Adrenal gland (tissue), 12 donors: ENCODE measurements around the gene NEU2. TPM values are rescaled to one million over a fixed set of nuclear protein-coding genes. Genes with fewer than 3 reads are reported as not detected.
A peak's percentile ranks its signal among the peaks of the same experiment; 100 is the strongest.

Experiments
- DNase-seq, 7 donors: peaks; one replicate each; pipeline ENCODE4 v3.0.0-alpha.2; 2019 to 2020
- H3K27ac ChIP-seq, 5 donors: fragments of 200-600 bp; sonication (generic) in 4 of 5; 1 replicate in 3 of 5; 2 replicates in 2 of 5; pipeline versions ENCODE4 v1.5.1 to v1.8.0; 2016 to 2020; ENCODE audit warnings: mild to moderate bottlenecking in 1 of 5
- H3K27me3 ChIP-seq: fragments of 200-600 bp; 2 replicates; pipeline ENCODE4 v1.8.0; 2021
- H3K36me3 ChIP-seq, 2 donors: fragments of 200-600 bp; replicated peaks in 1 of 2; 1 replicate in 1 of 2; 2 replicates in 1 of 2; pipeline versions ENCODE4 v1.5.1 to v1.8.0; 2018 to 2022
- H3K4me1 ChIP-seq, 2 donors: fragments of 200-600 bp; replicated peaks in 1 of 2; 1 replicate in 1 of 2; 2 replicates in 1 of 2; pipeline versions ENCODE4 v1.5.1 to v1.8.0; 2018 to 2021
- H3K4me3 ChIP-seq, 4 donors: fragments of 200-600 bp; sonication (generic) in 3 of 4; one replicate each; pipeline ENCODE4 v1.5.1; 2016 to 2018
- H3K9me3 ChIP-seq, 3 donors: fragments of 200-600 bp; sonication (generic) in 1 of 3; replicated peaks in 1 of 3; 1 replicate in 2 of 3; 2 replicates in 1 of 3; pipeline versions ENCODE4 v1.5.1 to v1.8.0; 2016 to 2021
- CTCF ChIP-seq, 6 experiments: fragments of 450-650 bp in 4 of 6; fragments of 200-600 bp in 2 of 6; sonication (generic) in 1 of 6; IDR thresholded peaks; 1 replicate in 5 of 6; 2 replicates in 1 of 6; pipeline versions ENCODE4 v1.5.1 to v1.8.0; 2016 to 2021; ENCODE audit warnings: antibody characterized with exemption in 6 of 6, mild to moderate bottlenecking in 2 of 6, moderate library complexity in 1 of 6
- POLR2A ChIP-seq, 2 donors: fragments of 450-650 bp; IDR thresholded peaks; one replicate each; pipeline ENCODE4 v1.6.1; 2017; ENCODE audit warnings: antibody characterized with exemption in 2 of 2, mild to moderate bottlenecking in 2 of 2, moderate library complexity in 1 of 2
- WGBS, 4 donors: extraction: QIAGEN DNeasy Blood & Tissue Kit in 2 of 4; methylation state at CpG; one replicate each; pipeline versions ENCODE4 v1.1.5 to v1.1.7; 2013 to 2017; 5-methylcytosine and 5-hydroxymethylcytosine counted together
- intact Hi-C, 2 donors: fragments of 100-400 bp; cut with DNase I; formaldehyde crosslinking; loops; one replicate each; pipeline versions ENCODE4 v1.14.1 to v1.15.0; 2022 to 2023
- polyA plus RNA-seq, 3 donors: library from polyadenylated mRNA; stranded (reverse); fragments of 200-250 nt in 2 of 3; fragments of 350-450 nt in 1 of 3; fragmentation: Illumina TruSeq in 1 of 3; extraction: RNeasy Lipid Tissue Mini Kit (QIAGEN cat#74804) in 1 of 3; gene quantifications; one replicate each; pipeline ENCODE4 v1.2.3, GENCODE V29; 2013 to 2014
- total RNA-seq, 9 donors: library from RNA; depleted of rRNA in 4 of 9; stranded (reverse); fragments of >200 nt in 4 of 9; fragments of 120-200 nt in 1 of 9; fragmentation: NEBNext Ultra II Directional in 1 of 9; extraction: Animal tissue kit (Norgen Biotek cat#: 25700) in 1 of 9; gene quantifications; one replicate each; pipeline versions ENCODE4 v1.1.0 to v1.2.4, GENCODE V29; 2013 to 2023
- donor health status: healthy with polysubstance abuse.
- donor health status: Bipolar disorder and iron deficiency.
- donor health status: DM: yes; HTN: yes; CAD: no.
- donor health status: DM: no; HTN: no; CAD: no.
- donor health status: DM: no; HTN: no; CAD: no.
- donor health status: DM: yes; HTN: yes; CAD: no.

NEU2 gene
- total and polyA plus RNA-seq, 12 donors = not detected

DNA sequence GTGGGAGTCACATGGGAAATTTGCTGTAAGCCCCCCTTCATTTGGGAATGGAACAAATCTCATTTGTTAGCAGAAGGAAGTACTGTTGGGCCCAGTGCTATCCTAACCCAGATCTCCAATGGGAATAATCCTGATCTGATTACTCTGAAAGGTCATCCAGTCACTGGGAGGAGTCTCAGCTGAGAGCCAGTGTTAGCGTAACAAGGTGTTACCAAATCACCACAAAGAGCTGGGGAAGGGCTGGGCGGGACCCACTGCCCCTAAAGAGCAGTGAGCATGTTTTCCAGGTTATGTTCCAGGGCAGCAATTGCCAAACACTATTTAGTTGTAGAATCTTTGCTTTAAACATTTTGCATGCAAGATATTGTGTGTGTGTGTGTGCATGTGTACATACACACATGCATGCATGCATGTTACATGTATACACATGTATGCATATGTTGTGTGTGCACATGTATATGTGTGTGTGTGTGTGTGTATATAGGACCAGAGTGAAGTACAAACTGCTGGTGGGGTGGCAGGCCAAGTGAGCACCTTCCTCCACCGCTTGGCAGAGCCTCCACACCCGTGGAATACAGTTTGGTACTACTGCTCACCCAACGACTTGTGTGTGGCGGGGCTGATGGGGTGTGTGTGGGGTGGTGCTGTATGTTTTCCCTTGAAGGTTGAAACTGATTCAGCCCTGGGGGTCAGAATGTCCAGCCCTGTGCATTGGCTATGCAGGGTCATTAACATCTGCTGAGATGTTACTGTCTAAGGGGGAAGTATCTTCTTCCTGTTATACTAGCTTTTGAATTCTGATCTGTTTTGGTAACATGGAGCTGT, 42.9 kb downstream of the NEU2 start:
- Histone ChIP-seq H3K27ac (peak overlapping the region in 2 of 5 donors; percentile 54 to 72), H3K4me1 (peaks cover 0 to 11% of the 10 kb centered on the region in 2 donors), H3K27me3 (no peaks in the 10 kb centered on the region), H3K4me3 (no peak overlapping the region), H3K9me3 (no peaks in the 10 kb centered on the region), H3K36me3 (no peaks in the 10 kb centered on the region)
- WGBS, 4 donors = 59 to 66% (median 65%) methylated on average over 6 of the region's 6 CpGs
- DNase-seq = peak in 1 of 7 donors; percentile 52
- intact Hi-C loops = no loop called here
- no peak for TF ChIP-seq POLR2A (IDR thresholded peaks at IDR 0.05)
- no peak for TF ChIP-seq CTCF (IDR thresholded peaks at IDR 0.05)

GRCh38 chr2:233075966-233076339, 43.5 kb downstream of the NEU2 start:
- 36 to 56% (median 41%) methylated on average over 2 of the region's 2 CpGs for WGBS, 4 donors
- no peaks in the 10 kb centered on the region for H3K27me3 ChIP-seq
- H3K27ac ChIP-seq = peak overlapping the region in 3 of 5 donors; percentile 31 to 72 (median 54)
- intact Hi-C loops = no loop called here
- H3K4me3 ChIP-seq = no peak overlapping the region
- H3K4me1 ChIP-seq = peaks cover 0 to 11% of the 10 kb centered on the region in 2 donors
- no peaks in the 10 kb centered on the region for H3K36me3 ChIP-seq
- no peak for TF ChIP-seq CTCF (IDR thresholded peaks at IDR 0.05)
- no peak for TF ChIP-seq POLR2A (IDR thresholded peaks at IDR 0.05)
- H3K9me3 ChIP-seq = no peaks in the 10 kb centered on the region
- DNase-seq = peak in 1 of 7 donors; percentile 47

GRCh38 chr2:233076749-233077148, 44.3 kb downstream of the NEU2 start:
- Histone ChIP-seq H3K4me1 (peaks cover 0 to 11% of the 10 kb centered on the region in 2 donors), H3K36me3 (no peaks in the 10 kb centered on the region), H3K27ac (peak overlapping the region in 3 of 5 donors; percentile 31 to 72 (median 54)), H3K9me3 (no peaks in the 10 kb centered on the region), H3K4me3 (no peak overlapping the region), H3K27me3 (no peaks in the 10 kb centered on the region)
- intact Hi-C loops = no loop called here
- DNase-seq = no peak
- TF ChIP-seq CTCF (IDR thresholded peaks at IDR 0.05) (no peak), POLR2A (IDR thresholded peaks at IDR 0.05) (no peak)
- WGBS, 4 donors = 51 to 70% (median 58%) methylated on average over 3 of the region's 3 CpGs

DNA sequence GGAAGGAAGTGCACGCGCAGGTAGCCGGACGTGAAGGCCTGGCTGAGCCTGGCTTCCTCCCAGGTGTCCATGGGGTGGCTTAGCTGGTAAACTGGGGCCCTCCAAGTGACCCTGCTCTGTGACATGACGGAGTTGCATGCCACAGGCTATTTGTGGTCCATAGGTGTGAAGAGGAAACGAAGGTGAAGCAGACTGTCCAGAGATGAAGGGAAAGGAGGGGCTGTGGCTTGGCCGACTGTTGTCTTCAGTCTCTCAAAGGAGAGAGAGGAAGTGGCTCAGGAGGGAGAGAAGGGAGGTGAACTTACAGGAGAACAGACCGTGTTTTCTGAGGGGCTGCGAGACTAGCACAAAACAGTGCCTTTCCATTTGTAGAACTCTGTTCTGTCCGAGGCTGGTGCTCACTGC, 47.0 kb downstream of the NEU2 start:
- peak overlapping the region in 1 of 5 donors; percentile 40 for H3K27ac ChIP-seq
- peak in 1 of 7 donors; percentile 50 for DNase-seq
- 54 to 63% (median 60%) methylated on average over 10 of the region's 10 CpGs for WGBS, 4 donors

More for the DNA sequence above, 47.0 kb downstream of the NEU2 start:
- no peak for TF ChIP-seq POLR2A (IDR thresholded peaks at IDR 0.05)
- no peak for TF ChIP-seq CTCF (IDR thresholded peaks at IDR 0.05)
- Histone ChIP-seq H3K36me3 (no peaks in the 10 kb centered on the region), H3K4me3 (no peak overlapping the region), H3K4me1 (peaks cover 0 to 26% of the 10 kb centered on the region in 2 donors), H3K27me3 (no peaks in the 10 kb centered on the region), H3K9me3 (no peaks in the 10 kb centered on the region)
- intact Hi-C loops = no loop called here
